ENCODE results near the gene CA12.

GRCh38 chr15:63295341-63295740, 86.3 kb downstream of the CA12 start:
- TF ChIP-seq, protein P1, sequence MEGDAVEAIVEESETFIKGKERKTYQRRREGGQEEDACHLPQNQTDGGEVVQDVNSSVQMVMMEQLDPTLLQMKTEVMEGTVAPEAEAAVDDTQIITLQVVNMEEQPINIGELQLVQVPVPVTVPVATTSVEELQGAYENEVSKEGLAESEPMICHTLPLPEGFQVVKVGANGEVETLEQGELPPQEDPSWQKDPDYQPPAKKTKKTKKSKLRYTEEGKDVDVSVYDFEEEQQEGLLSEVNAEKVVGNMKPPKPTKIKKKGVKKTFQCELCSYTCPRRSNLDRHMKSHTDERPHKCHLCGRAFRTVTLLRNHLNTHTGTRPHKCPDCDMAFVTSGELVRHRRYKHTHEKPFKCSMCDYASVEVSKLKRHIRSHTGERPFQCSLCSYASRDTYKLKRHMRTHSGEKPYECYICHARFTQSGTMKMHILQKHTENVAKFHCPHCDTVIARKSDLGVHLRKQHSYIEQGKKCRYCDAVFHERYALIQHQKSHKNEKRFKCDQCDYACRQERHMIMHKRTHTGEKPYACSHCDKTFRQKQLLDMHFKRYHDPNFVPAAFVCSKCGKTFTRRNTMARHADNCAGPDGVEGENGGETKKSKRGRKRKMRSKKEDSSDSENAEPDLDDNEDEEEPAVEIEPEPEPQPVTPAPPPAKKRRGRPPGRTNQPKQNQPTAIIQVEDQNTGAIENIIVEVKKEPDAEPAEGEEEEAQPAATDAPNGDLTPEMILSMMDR (IDR thresholded peaks at IDR 0.05): no peak
- no peak for TF ChIP-seq POLR2A (IDR thresholded peaks at IDR 0.05)
